Measurements from ENCODE around the gene L2HGDH. TPM values are rescaled to one million over a fixed set of nuclear protein-coding genes. Genes with fewer than 3 reads are reported as not detected.

The L2HGDH gene
- total and polyA plus RNA-seq, 9 of the 15 experiments (the other 6 are each of a cell fraction or from before 2014, with no cell fraction given) = 1.7 to 16.1 (median 10.5) TPM

GRCh38 chr14:50331596-50331995 lies 19.6 kb upstream of the L2HGDH start:
- Histone ChIP-seq H3K4me2 (ENCODE audit: insufficient read depth, low read length) (no peak overlapping the region), H3K4me3 (no peak overlapping the region), H2AFZ (ENCODE audit: low read depth, low read length) (no peak overlapping the region), H3K4me1 (replicated peaks in 1 of 2; ENCODE audit: control insufficient read depth in 2 of 2, insufficient read depth in 2 of 2, low read length in 2 of 2) (peaks cover 0 to 5% of the 10 kb centered on the region in 2 experiments; a peak in 1 of 5 replicates), H4K20me1 (replicated peaks; ENCODE audit: control insufficient read depth, insufficient read depth, low read length) (no peaks in the 10 kb centered on the region), H3K9me1 (ENCODE audit: control insufficient read depth, insufficient read depth, low read length) (no peaks in the 10 kb centered on the region), H3K79me2 (ENCODE audit: control insufficient read depth, insufficient read depth, low read length) (no peaks in the 10 kb centered on the region), H3K36me3 (ENCODE audit: control insufficient read depth, insufficient read depth, low read length) (peaks cover 21% of the 10 kb centered on the region; the same call in 2 of the 3 replicates), H3K9ac (ENCODE audit: insufficient read depth in 1 of 2, low read depth in 2 of 2, low read length in 2 of 2) (no peak overlapping the region), H3K27ac (ENCODE audit: extremely low read depth, low read depth, low read length) (no peak overlapping the region), H3K27me3 (ENCODE audit: control insufficient read depth in 2 of 2, insufficient read depth in 2 of 2, low read length in 2 of 2) (no peaks in the 10 kb centered on the region), H3K9me3 (replicated peaks; ENCODE audit: control insufficient read depth, insufficient read depth, low read depth, low read length) (no peaks in the 10 kb centered on the region)
- no TSS peak for BruUV-seq (replicated peaks)
- FAIRE-seq (no peak), DNase-seq (ENCODE audit: extremely low read depth in 1 of 4, low spot score in 3 of 4) (no peak), ATAC-seq (no peak)
- ChIA-PET POLR2A (interaction anchor here (0.7 to 1.3 kb wide), 2 partner anchors 11 to 65 kb away, joined by 3 read pairs; partner anchors contain the start of gene CDKL1), CTCF (ENCODE audit: low intra/inter-chr PET ratio) (no interaction called here)
- intact Hi-C loops (cut with micrococcal nuclease) = no loop called here
- in situ Hi-C loops (cut with MboI) = loop anchor here (25.0 kb wide), 1 partner anchor 456 kb away; no protein-coding TSS in a partner anchor
- TF ChIP-seq ZNF431 (CRISPR knock-in tag; IDR thresholded peaks at IDR 0.05) = no peak
- no peak for TF ChIP-seq ZNF324 (CRISPR knock-in tag; IDR thresholded peaks at IDR 0.05)
- no peak for TF ChIP-seq MYBL2 (IDR thresholded peaks at IDR 0.05; ENCODE audit: low read depth)
- TF ChIP-seq MYBL2 (CRISPR knock-in tag; IDR thresholded peaks at IDR 0.05; ENCODE audit: borderline replicate concordance) = no peak
- TF ChIP-seq ZNF354B (CRISPR knock-in tag; IDR thresholded peaks at IDR 0.05) = no peak
- TF ChIP-seq DACH1 (IDR thresholded peaks at IDR 0.05; ENCODE audit: partially characterized antibody) = no peak
- TF ChIP-seq TAL1 (IDR thresholded peaks at IDR 0.05) = no peak
- no peak for TF ChIP-seq KDM5B (IDR thresholded peaks at IDR 0.05; ENCODE audit: insufficient replicate concordance, low read depth, low read length)
